SW 1271 (cell line): ENCODE results near the gene PRIM2.
"Not testable (repeated sequence)": the region's sequence is repeated elsewhere in the genome, so short reads cannot be mapped to it uniquely, and the experiment has no call there.

Experiments used
- DNase-seq, 2 experiments: peaks; one replicate each; lab custom pipeline; 2025; lab: John Stamatoyannopoulos, UW

PRIM2 gene

DNA sequence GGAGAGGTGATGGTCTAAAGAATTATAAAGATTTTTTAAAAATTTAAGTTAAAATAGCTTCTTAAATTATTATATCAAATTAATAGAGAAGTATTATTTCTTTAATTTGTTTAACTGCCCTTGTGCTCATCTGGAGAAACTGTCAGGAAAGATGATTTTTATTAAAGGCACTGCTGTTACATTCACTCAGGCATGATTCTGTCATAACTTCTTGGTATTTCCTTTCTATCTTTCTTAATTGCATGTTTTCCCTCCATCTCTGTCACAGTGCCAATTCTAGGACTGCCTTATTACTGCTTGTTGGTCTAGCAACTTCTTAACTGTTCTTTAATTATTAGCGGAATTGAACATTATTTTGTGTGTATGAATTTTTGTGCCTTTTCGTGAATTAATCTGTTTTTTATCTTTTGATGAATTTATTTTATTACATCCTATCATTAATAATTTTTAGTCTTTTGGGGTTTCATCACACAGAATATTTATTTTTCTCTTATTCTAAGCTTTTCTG is 47.7 kb downstream of the PRIM2 start:
- DNase-seq = not testable (repeated sequence)

DNA sequence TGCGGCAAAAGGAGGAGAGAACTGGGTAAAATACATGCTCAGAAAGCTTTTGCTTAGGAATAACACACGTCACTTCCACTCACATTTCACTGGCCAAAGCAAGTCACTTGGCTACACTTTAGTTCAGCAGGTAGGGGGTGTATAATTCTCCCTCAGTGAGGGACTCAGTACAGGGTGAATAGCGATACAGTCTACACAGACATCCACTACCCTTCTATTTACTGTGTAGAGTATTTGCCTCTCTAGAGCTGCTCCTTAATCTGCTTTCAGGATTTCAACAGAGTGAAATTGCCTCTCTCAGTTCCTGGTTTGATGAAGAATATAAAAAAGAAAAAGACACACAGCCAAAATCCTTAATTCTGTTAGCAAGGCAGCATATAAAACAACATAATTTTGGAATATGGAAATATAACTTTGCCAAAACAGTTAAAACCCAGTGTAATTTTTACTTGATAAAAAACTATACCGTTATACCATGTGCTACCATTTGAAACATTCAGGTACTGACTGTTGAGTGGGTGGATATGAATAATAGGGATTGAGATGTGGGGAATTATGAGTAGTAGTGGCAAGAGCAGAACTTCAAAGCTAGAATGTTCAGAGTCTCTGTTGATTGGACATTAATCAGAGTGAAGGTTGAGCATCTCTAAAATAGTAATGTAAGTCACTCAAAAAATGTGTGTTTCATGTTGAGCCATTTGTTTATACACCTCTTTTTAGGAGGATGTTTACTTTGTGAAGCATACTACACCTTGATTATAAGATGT is 51.7 kb downstream of the PRIM2 start:
- DNase-seq = not testable (repeated sequence)

DNA sequence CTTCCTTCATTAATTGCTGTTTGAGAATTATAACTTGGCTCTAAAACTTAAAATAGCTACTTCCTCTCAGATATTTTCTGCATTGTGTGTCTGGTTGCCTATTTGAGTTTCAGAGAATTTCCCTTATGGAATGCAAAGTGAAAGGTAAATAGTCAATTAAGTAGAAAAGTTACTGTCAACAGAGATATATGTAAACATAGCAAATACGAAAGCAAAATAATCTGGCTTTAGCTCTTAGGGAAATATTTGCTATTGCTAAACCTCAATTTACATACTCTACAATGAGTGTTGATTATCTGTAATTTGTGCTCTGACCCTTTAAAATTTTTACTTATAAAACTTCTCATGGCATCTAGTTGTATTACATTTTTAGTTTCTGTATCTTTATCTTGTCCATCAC is 54.3 kb downstream of the PRIM2 start:
- not testable (repeated sequence) for DNase-seq

DNA sequence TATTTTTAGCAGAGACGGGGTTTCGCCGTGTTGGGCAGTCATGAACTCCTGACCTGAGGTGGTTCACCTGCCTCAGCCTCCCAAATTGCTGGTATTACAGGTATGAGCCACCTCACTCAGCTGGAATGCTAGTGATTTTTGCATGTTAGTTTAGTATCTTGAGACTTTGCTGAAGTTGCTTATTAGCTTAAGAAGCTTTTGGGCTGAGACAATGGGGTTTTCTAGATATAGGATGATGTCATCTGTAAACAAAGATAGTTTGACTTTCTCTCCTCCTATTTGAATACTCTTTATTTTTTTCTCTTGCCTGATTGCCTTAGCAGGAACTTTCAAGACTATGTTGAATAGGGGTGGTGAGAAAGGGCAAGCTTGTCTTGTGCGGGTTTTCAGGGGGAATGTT is 57.3 kb downstream of the PRIM2 start:
- not testable (repeated sequence) for DNase-seq

DNA sequence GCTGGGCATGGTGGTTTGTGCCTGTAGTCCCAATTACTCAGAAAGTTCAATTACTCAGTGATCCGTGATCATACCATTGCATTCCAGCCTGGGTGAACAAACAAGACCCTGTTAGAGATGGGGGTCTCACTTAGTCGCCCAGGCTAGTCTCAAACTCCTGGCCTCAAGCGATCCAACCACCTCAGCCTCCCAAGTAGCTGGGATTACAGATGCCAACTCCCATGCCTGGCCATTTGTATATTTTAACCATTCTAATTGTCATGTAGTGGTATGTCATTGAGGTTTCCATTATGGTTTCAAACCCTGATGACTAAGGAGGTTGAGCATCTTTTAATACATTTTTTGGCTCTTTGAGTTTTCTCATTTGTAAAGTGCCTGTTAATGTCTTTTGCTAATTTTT is 58.7 kb downstream of the PRIM2 start:
- DNase-seq = not testable (repeated sequence)

DNA sequence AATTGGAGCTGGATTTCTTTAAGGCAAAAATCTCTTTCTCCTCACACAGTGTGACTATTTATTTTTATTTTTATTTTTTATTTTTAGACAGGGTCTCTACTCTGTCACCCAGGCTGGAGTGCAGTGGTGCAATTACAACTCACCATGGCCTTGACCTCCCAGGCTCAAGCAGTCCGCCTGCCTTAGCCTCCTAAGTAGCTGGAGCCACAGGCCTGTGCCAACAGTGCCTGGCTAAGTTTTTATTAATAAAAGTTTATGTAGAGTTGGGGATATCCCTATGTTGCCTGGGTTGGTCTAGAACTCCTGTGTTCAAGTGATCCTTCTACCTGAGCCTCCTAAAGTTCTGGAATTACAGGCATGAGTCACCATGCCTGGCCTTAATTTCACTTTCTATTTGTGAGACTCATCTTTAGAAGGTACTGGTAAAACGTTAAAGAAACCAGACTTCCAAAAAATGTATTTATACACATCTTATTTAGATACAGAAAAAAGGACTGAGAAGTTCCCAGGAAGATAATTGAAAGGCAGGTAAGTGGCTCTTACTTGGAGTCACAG is 71.7 kb downstream of the PRIM2 start:
- not testable (repeated sequence) for DNase-seq

DNA sequence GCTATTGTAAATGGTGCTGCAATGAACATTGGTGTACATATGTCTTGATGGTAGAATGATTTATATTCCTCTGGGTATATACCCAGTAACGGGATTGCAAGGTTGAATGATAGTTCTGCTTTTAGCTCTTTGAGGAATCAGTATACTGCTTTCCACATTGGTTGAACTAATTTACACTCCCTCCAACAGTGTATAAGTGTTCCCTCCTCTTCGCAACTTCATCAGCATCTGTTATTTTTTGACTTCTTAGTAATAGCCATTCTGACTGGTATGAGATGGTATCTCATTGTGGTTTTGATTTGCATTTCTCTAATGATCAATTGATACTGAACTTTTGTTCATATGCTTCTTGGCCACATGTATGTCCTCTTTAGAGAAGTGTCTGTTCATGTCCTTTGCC is 73.4 kb downstream of the PRIM2 start:
- not testable (repeated sequence) for DNase-seq

DNA sequence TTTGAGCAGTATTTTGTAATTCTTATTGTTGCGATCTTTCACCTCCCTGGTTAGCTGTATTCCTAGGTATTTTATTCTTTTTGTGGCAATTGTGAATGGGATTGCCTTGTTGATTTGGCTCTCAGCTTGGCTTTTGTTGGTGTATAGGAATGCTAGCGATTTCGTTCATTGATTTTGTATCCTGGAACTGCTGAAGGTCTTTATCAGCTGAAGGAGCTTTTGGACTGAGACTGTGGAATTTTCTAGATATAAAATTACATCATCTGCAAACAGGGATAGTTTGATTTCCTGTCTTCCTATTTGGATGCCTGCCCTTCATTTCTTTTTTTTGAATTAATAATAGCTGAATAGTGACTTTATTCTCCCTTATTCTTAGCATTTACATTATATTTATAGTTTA is 74.6 kb downstream of the PRIM2 start:
- not testable (repeated sequence) for DNase-seq

DNA sequence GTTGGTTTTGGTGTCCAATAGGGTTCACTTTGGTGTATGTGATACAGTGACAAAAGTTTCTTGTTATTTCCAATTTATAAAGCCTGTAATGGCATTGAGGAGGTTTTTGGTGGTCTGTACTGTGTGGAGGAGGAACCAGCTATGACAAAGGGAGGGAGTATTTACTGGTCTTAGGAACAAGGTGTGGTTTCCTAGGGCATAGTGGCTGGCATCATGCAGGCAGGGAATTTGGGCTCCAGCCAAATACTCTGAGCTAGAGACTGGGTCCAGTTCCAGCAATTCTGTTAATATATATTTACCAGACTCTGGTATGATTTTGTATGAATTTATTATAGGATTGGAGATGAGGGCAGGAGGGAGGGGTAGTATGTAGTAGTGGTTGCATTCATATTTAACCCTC is 101.9 kb downstream of the PRIM2 start:
- DNase-seq = not testable (repeated sequence)

DNA sequence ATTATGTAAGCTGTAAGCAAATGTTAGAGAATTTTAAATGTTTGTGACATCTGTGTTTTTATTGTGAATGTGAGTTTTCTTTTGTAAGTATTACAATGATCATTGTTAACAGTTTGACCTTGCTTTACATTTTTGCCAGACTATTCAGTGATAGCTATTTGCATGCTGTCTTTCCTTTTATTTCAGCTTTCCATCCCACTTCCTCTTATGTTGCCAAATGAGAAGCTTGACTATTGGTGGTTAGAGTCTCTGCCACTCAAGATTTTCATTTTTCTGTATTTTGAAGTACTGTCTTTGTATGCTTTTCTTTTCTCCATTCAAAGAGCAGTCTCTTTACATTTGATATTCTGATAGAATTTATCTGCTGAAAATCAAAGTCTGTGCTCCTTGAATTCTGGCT is 104.1 kb downstream of the PRIM2 start:
- no peak for DNase-seq

DNA sequence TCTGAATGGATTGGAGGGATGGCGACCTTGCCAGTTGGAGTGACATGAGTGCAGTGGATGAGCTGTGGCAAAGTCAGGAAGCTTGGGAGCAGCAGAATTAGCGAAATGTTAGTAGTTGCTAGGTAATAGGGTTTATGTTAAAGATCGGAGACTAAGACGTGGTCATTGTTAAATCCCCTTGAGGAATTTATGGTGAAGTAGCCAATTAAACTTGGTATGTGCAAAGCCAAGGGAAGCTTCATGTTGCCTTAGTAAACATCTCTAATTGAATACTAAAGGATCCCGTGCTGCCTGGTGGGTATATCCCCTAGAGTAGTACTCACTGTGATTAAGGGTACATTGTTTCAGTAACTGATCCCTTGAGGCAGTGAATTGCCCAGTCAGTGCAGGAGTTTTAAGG is 106.0 kb downstream of the PRIM2 start:
- no peak for DNase-seq

DNA sequence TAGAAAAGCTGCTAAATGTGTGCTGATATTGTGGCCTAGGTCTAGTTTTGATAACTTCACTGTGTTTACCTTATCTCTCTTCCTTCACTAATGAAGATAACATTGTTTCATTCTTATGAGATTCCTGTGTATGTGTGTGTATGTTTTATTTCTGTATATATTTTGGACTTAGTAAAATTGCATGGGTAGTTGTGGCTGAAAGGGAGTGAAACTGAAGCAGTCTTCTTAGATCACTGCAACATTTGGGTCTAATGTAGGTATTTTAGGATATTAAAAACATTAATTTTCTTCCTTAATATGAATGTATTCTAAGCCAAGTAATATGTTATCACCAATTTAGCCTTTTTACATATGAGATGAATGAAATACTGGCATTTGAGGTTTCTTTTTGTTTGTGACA is 114.3 kb downstream of the PRIM2 start:
- peak in 1 of 2 experiments; percentile 37 for DNase-seq

DNA sequence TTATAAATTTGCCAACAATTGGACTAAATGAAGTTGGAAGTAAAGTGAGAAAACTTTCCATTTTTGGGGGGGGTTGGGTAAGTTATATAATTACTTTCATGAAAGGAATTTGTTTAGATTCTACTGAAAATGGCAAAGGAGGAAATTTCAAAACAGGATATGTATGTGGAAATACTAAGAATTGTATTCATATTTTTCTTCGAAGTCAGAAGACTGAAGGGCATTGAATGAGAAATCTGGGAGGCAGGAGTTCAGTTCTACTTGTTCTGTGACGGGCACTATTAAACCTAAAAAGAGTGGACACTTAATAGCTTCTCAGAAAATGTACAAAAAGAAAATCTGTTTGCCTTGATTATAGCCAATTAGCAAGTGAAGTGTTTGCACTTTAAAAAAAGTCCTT is 114.7 kb downstream of the PRIM2 start:
- peak in 1 of 2 experiments; percentile 60 for DNase-seq

DNA sequence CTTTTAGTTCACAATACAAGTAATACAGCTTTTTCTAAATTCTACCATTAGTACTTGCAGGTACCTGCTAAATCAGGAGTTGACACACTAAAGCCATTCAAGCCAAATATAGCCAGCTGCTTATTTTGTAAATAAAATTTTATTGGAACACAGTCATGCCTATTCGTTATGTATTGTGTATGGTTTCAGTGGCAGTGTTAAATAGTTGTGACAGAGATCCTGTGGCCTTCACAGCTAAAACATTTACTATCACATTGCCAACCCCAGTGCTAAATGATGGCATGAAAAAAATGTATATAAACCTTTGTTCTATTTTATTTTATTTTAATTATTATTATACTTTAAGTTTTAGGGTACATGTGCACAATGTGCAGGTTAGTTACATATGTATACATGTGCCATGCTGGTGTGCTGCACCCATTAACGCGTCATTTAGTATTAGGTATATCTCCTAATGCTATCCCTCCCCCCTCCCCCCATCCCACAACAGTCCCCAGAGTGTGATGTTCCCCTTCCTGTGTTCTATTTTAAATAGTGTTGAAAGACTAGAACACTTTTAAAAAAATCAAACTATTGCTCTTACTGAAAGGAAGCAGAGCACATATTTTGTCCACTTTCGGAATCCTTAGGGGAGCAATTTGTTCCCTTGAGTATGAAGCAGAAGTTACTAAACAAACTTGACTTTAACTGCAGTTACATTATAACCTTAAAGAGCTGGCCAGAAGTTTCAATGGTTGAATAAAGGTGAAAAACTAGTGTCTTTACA is 115.7 kb downstream of the PRIM2 start:
- no peak for DNase-seq

DNA sequence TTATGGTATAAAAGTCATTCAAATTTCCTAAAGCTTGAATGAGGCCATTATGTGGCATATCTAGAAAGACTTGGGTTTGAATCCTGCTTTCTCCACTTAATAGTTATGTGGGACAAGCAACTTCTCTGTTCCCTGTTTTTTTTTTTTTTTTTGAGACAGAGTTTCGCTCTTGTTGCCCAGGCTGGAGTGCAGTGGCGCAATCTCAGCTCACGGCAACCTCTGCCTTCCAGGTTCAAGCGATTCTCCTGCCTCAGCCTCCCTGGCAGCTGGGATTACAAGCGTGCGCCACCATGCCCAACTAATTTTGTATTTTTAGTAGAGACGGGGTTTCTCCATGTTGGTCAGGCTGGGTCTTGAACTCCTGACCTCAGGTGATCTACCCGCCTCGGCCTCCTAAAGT is 116.4 kb downstream of the PRIM2 start:
- not testable (repeated sequence) for DNase-seq

DNA sequence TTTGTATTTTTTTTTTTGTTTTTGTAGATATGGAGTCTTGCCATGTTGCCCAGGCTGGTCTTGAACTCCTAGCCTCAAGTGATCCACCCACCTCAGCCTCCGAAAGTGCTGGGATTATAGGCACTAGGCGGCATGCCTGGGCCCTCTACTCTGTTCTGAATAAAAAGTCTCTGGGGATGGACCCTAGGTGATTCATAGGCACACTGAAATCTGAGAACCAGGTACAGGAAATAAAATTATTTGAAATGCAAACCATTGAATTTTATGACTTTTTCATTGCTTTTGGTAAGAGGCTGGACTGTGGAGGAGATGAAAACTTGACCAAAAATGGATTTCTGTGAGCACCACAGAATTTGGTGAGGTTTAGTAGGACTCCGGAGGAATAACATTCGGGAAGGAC is 117.5 kb downstream of the PRIM2 start:
- DNase-seq = no peak

DNA sequence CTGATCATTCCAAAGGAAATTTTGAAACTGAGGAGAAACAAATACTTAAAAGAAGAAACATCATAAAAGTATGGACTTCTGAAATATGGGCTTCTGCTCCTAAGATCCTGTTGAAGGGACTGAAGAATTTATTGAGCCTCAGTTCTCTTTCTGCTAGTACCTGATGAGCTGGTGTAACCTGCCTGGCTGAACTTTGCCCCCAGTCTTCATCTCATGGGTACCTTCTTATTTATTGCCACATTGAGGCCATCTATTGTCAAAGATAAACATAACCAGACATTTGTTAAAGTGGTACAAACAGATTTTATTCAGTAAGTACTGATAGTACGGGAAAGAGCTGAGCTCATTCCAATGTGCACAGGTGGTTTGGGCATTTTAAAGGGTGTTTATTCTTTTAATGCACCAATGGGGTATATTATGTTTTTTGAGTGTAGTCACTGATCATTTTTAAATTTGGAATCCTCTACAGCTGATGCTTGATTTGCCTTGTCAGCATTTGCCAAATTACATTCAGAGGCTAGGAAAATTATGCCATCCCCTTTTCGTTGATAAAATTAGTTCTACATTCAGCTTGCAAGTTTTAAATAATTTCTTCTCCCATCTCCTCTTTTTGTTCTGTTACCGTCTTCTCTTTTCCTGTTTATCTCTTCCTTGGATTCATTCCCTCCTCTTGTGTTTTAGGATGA is 118.2 kb downstream of the PRIM2 start:
- no peak for DNase-seq

DNA sequence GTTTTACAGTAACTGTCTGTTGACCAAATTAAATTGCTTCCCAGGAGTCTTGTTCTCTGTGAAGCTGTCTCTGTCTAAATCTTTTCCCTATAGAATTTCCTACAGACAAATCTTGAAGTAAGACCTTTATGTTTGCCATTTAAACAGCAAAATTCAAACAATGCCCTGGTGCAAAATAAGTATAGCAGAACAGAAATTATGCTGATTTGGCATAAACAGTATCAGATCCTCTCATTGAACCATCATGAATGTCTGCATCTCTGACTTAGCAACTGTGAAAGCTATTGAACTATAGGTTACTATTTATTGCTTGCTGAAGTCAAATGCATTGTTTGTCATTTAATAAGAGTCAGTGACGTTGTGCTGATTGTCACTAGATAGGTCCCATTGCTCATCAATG is 123.3 kb downstream of the PRIM2 start:
- not testable (repeated sequence) for DNase-seq

DNA sequence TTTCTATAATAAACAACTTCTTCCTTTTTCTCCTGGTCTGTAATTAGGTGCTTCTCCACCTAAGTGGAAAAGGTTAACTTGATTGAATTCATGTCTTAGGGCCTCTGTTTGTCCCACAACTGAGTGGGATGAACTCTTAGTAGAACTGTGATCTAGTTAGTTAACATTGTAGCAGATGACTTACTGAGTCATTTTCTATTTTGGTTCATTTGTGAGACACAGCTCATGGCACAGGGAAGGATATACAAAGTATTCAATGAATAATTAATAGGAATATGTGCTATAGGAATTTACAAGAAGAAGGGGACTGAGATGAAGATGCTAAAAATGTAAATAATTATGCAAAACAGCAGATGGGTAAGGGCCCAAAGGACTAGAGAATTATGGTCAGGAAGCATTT is 124.7 kb downstream of the PRIM2 start:
- not testable (repeated sequence) for DNase-seq

DNA sequence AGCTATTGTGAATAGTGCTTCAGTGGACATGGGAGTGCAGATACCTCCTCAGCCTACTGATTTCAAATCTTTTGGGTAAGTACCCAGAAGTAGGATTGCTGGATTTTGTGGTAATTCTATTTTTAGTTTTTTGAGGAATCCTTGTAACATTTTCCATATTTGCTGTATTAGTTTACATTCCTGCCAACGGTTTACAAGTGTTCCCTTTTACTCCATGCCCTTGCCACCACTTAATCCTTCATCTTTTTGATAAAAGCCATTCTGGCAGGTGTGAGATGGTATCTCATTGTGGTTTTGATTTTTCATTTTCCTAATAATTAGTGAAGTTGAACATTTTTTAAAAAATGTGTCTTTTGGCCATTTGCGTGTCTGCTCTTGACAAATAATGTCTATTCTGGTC is 125.8 kb downstream of the PRIM2 start:
- DNase-seq = not testable (repeated sequence)

DNA sequence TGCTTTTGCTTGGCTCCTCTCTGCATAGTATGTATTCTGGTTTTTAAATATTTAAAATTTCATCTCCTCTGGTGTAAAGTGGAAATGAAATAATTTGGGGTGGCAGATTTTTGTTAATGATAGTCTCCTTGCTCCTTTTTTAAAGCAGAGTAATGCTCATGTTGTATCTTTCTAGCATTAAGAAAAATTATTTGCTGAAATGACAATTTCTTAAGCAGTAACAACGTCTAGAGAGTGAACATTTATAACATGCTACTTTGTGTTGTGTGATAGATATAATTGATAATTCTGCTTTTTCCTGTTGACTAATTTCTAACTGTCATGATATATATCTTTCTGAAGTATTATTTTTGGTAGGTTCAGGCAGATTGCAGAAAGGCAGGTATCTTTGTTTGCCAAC is 127.4 kb downstream of the PRIM2 start:
- not testable (repeated sequence) for DNase-seq

DNA sequence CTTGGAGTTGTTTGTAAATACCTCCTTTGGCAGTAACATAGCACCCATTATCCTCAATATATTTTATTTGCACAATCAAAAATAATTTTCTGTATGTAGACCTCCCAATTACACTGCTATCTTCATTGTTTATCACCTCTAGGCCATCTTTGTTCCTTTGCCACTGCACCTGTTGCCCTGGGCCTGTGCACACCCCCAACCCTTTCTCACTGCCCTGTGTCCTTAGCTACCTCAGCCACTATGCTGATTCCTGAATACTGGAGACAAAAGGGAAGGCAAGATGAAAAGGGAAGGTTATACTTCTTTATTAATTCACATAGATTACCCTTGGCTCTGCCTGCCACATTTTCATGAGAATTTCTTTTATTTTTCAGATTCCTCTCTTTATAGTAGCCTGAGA is 127.9 kb downstream of the PRIM2 start:
- not testable (repeated sequence) for DNase-seq
